ENCODE results near the gene OPA1. TPM values are rescaled to one million over a fixed set of nuclear protein-coding genes. Genes with fewer than 3 reads are reported as not detected.
A peak's percentile ranks its signal among the peaks of the same experiment; 100 is the strongest.

OPA1 gene
- total and polyA plus RNA-seq, 5 donors, result 30.4 to 91.0 (median 79.2) TPM

- intact Hi-C loops (cut with DNase I), result no loop called here
- no peaks in the 10 kb centered on the region for H3K9me3 ChIP-seq (ENCODE audit: control insufficient read depth, low read length)
- H3K4me1 ChIP-seq (ENCODE audit: control insufficient read depth, insufficient read depth, low read length), result no peaks in the 10 kb centered on the region
- no peak overlapping the region for H3K4me3 ChIP-seq (ENCODE audit: low read length)
- H3K27me3 ChIP-seq (ENCODE audit: control insufficient read depth, insufficient read depth), result no peaks in the 10 kb centered on the region
- no peak for ATAC-seq
- no peak overlapping the region for H3K27ac ChIP-seq (ENCODE audit: low read length)
- DNase-seq, result no peak
Observed at GRCh38 chr3:193729601-193730000, 136.6 kb downstream of the OPA1 start.

GRCh38 chr3:193730511-193730910 lies 137.5 kb downstream of the OPA1 start:
- intact Hi-C loops (cut with DNase I), result no loop called here
- WGBS, result 69% methylated on average over 8 of the region's 8 CpGs
- Histone ChIP-seq H3K27ac (ENCODE audit: low read length) (no peak overlapping the region), H3K4me3 (ENCODE audit: low read length) (no peak overlapping the region), H3K27me3 (ENCODE audit: control insufficient read depth, insufficient read depth) (no peaks in the 10 kb centered on the region), H3K4me1 (ENCODE audit: control insufficient read depth, insufficient read depth, low read length) (no peaks in the 10 kb centered on the region), H3K9me3 (ENCODE audit: control insufficient read depth, low read length) (no peaks in the 10 kb centered on the region)
- DNase-seq, result no peak
- ATAC-seq, result no peak

GRCh38 chr3:193730976-193731375 lies 138.0 kb downstream of the OPA1 start:
- intact Hi-C loops (cut with DNase I), result no loop called here
- ATAC-seq, result no peak
- H3K9me3 ChIP-seq (ENCODE audit: control insufficient read depth, low read length), result no peaks in the 10 kb centered on the region

GRCh38 chr3:193731656-193732055 lies 138.6 kb downstream of the OPA1 start:
- intact Hi-C loops (cut with DNase I), result no loop called here
- DNase-seq (no peak), ATAC-seq (no peak)
- Histone ChIP-seq H3K9me3 (ENCODE audit: control insufficient read depth, low read length) (no peaks in the 10 kb centered on the region), H3K27ac (ENCODE audit: low read length) (no peak overlapping the region), H3K4me3 (ENCODE audit: low read length) (no peak overlapping the region), H3K4me1 (ENCODE audit: control insufficient read depth, insufficient read depth, low read length) (no peaks in the 10 kb centered on the region), H3K27me3 (ENCODE audit: control insufficient read depth, insufficient read depth) (no peaks in the 10 kb centered on the region)
- WGBS, result 76% methylated on average over 4 of the region's 4 CpGs

More at GRCh38 chr3:193730976-193731375, 138.0 kb downstream of the OPA1 start:
- Histone ChIP-seq H3K27ac (ENCODE audit: low read length) (no peak overlapping the region), H3K4me1 (ENCODE audit: control insufficient read depth, insufficient read depth, low read length) (no peaks in the 10 kb centered on the region), H3K4me3 (ENCODE audit: low read length) (no peak overlapping the region), H3K27me3 (ENCODE audit: control insufficient read depth, insufficient read depth) (no peaks in the 10 kb centered on the region)
- no peak for DNase-seq
- 69% methylated on average over 14 of the region's 14 CpGs for WGBS

- H3K4me1 ChIP-seq (ENCODE audit: control insufficient read depth, insufficient read depth, low read length), result no peaks in the 10 kb centered on the region
- 76% methylated on average over 9 of the region's 9 CpGs for WGBS
- no peak overlapping the region for H3K4me3 ChIP-seq (ENCODE audit: low read length)
- H3K27ac ChIP-seq (ENCODE audit: low read length), result no peak overlapping the region
- no peak for DNase-seq
- H3K9me3 ChIP-seq (ENCODE audit: control insufficient read depth, low read length), result no peaks in the 10 kb centered on the region
- intact Hi-C loops (cut with DNase I), result no loop called here
- no peak for ATAC-seq
- H3K27me3 ChIP-seq (ENCODE audit: control insufficient read depth, insufficient read depth), result no peaks in the 10 kb centered on the region
Observed at GRCh38 chr3:193732391-193732790, 139.4 kb downstream of the OPA1 start.

GRCh38 chr3:193732827-193733226 lies 139.8 kb downstream of the OPA1 start:
- 91% methylated on average over 2 of the region's 2 CpGs for WGBS
- no peak for ATAC-seq
- Histone ChIP-seq H3K9me3 (ENCODE audit: control insufficient read depth, low read length) (no peaks in the 10 kb centered on the region), H3K4me1 (ENCODE audit: control insufficient read depth, insufficient read depth, low read length) (no peaks in the 10 kb centered on the region), H3K27ac (ENCODE audit: low read length) (no peak overlapping the region), H3K27me3 (ENCODE audit: control insufficient read depth, insufficient read depth) (no peaks in the 10 kb centered on the region), H3K4me3 (ENCODE audit: low read length) (no peak overlapping the region)
- DNase-seq, result no peak
- intact Hi-C loops (cut with DNase I), result no loop called here

GRCh38 chr3:193734737-193735366 lies 141.8 kb downstream of the OPA1 start:
- DNase-seq (no peak), ATAC-seq (no peak)
- no peaks in the 10 kb centered on the region for H3K4me1 ChIP-seq (ENCODE audit: control insufficient read depth, insufficient read depth, low read length)
- no peak overlapping the region for H3K27ac ChIP-seq (ENCODE audit: low read length)
- no peaks in the 10 kb centered on the region for H3K9me3 ChIP-seq (ENCODE audit: control insufficient read depth, low read length)
- WGBS, result 81% methylated on average over 15 of the region's 15 CpGs
- H3K4me3 ChIP-seq (ENCODE audit: low read length), result no peak overlapping the region
- intact Hi-C loops (cut with DNase I), result no loop called here
- H3K27me3 ChIP-seq (ENCODE audit: control insufficient read depth, insufficient read depth), result no peaks in the 10 kb centered on the region

GRCh38 chr3:193735850-193736249 lies 142.8 kb downstream of the OPA1 start:
- Histone ChIP-seq H3K27me3 (ENCODE audit: control insufficient read depth, insufficient read depth) (no peaks in the 10 kb centered on the region), H3K4me3 (ENCODE audit: low read length) (no peak overlapping the region), H3K9me3 (ENCODE audit: control insufficient read depth, low read length) (no peaks in the 10 kb centered on the region), H3K27ac (ENCODE audit: low read length) (no peak overlapping the region), H3K4me1 (ENCODE audit: control insufficient read depth, insufficient read depth, low read length) (no peaks in the 10 kb centered on the region)
- ATAC-seq (no peak), DNase-seq (no peak)
- intact Hi-C loops (cut with DNase I), result no loop called here

GRCh38 chr3:193736616-193737015 lies 143.6 kb downstream of the OPA1 start:
- Histone ChIP-seq H3K4me3 (ENCODE audit: low read length) (no peak overlapping the region), H3K9me3 (ENCODE audit: control insufficient read depth, low read length) (no peaks in the 10 kb centered on the region), H3K4me1 (ENCODE audit: control insufficient read depth, insufficient read depth, low read length) (no peaks in the 10 kb centered on the region), H3K27me3 (ENCODE audit: control insufficient read depth, insufficient read depth) (no peaks in the 10 kb centered on the region), H3K27ac (ENCODE audit: low read length) (no peak overlapping the region)
- WGBS, result 95% methylated on average over 8 of the region's 8 CpGs
- ATAC-seq (peak in 1 of 2 donors; percentile 29), DNase-seq (no peak)
- intact Hi-C loops (cut with DNase I), result no loop called here

GRCh38 chr3:193737191-193737751 lies 144.3 kb downstream of the OPA1 start:
- Histone ChIP-seq H3K4me1 (ENCODE audit: control insufficient read depth, insufficient read depth, low read length) (no peaks in the 10 kb centered on the region), H3K9me3 (ENCODE audit: control insufficient read depth, low read length) (no peaks in the 10 kb centered on the region), H3K4me3 (ENCODE audit: low read length) (no peak overlapping the region), H3K27me3 (ENCODE audit: control insufficient read depth, insufficient read depth) (no peaks in the 10 kb centered on the region), H3K27ac (ENCODE audit: low read length) (no peak overlapping the region)
- DNase-seq, result no peak
- 89% methylated on average over 17 of the region's 17 CpGs for WGBS
- intact Hi-C loops (cut with DNase I), result no loop called here
- no peak for ATAC-seq

GRCh38 chr3:193742628-193743027 lies 149.6 kb downstream of the OPA1 start:
- intact Hi-C loops (cut with DNase I), result no loop called here
- no peaks in the 10 kb centered on the region for H3K27me3 ChIP-seq (ENCODE audit: control insufficient read depth, insufficient read depth)
- 91% methylated on average over 4 of the region's 4 CpGs for WGBS
- no peak overlapping the region for H3K27ac ChIP-seq (ENCODE audit: low read length)
- DNase-seq (no peak), ATAC-seq (no peak)
- no peak overlapping the region for H3K4me3 ChIP-seq (ENCODE audit: low read length)
- H3K9me3 ChIP-seq (ENCODE audit: control insufficient read depth, low read length), result no peaks in the 10 kb centered on the region
- H3K4me1 ChIP-seq (ENCODE audit: control insufficient read depth, insufficient read depth, low read length), result no peaks in the 10 kb centered on the region

- Histone ChIP-seq H3K9me3 (ENCODE audit: control insufficient read depth, low read length) (no peaks in the 10 kb centered on the region), H3K27me3 (ENCODE audit: control insufficient read depth, insufficient read depth) (no peaks in the 10 kb centered on the region), H3K4me3 (ENCODE audit: low read length) (no peak overlapping the region), H3K4me1 (ENCODE audit: control insufficient read depth, insufficient read depth, low read length) (no peaks in the 10 kb centered on the region), H3K27ac (ENCODE audit: low read length) (no peak overlapping the region)
- no peak for ATAC-seq
- no peak for DNase-seq
- WGBS, result 63% methylated on average over 8 of the region's 8 CpGs
- intact Hi-C loops (cut with DNase I), result no loop called here
Observed at GRCh38 chr3:193743702-193744047, 150.7 kb downstream of the OPA1 start.
